GM23338 (cell line): ENCODE measurements around the gene HOXC5.

Source experiments
- EZH2phosphoT487 ChIP-seq: fragments of 200-600 bp; sonication (generic); IDR thresholded peaks from one replicate; pipeline ENCODE4 v1.8.1; 2018; ENCODE audit warnings: antibody characterized with exemption; ENCODE audit not compliant: unreplicated experiment
- POLR2AphosphoS5 ChIP-seq: IDR thresholded peaks from 2 replicates; pipeline ENCODE4 v1.6.1; 2016; ENCODE audit warnings: antibody characterized with exemption, low read depth
- TF ChIP-seq, protein P1 (sequence below), 2 experiments: fragments of 200-600 bp in 1 of 2; sonication (generic) in 1 of 2; conservative IDR thresholded peaks; 2 replicates each; pipeline versions ENCODE4 v1.5.1 to v1.6.1; 2016 to 2017; ENCODE audit warnings: antibody characterized with exemption in 2 of 2, low read depth in 2 of 2, mild to moderate bottlenecking in 2 of 2, moderate library complexity in 1 of 2
- TF ChIP-seq, protein P2 (sequence below): IDR thresholded peaks from one replicate; pipeline ENCODE4 v1.6.1; 2018; ENCODE audit warnings: antibody characterized with exemption; ENCODE audit not compliant: unreplicated experiment

DNA sequence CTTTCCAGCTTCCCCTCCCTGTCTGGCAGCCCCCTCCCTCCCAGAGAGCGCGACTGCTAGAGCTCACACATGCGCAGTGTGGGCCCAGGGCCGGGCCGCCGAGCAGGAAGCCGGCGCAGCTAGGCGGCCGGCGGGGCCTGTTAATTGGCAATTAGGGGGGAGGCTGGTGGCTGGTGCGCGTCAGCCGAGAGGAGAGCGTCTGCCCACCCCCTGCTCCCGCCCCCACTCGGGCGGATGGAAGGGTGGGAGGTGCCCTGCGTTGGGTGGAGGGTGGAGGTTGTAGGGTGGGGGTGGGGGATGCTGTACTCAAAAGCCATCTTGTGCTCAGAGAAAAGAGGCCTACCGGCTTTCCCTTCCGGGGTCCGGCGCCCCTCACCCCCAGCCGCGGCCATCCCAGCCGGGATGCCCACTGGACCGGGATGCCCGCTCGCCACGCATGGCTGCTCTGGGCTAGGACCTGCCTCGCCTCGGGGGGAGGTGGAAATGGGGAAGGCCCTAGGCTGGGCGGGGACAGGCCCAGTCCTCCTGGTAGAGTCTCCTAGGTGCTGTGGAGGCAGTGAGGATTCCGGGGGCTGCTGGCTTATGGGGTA lies 14.9 kb upstream of the HOXC5 start:
- TF ChIP-seq POLR2AphosphoS5 (no peak), EZH2phosphoT487 (peak; percentile 43)
- TF ChIP-seq, protein P1, sequence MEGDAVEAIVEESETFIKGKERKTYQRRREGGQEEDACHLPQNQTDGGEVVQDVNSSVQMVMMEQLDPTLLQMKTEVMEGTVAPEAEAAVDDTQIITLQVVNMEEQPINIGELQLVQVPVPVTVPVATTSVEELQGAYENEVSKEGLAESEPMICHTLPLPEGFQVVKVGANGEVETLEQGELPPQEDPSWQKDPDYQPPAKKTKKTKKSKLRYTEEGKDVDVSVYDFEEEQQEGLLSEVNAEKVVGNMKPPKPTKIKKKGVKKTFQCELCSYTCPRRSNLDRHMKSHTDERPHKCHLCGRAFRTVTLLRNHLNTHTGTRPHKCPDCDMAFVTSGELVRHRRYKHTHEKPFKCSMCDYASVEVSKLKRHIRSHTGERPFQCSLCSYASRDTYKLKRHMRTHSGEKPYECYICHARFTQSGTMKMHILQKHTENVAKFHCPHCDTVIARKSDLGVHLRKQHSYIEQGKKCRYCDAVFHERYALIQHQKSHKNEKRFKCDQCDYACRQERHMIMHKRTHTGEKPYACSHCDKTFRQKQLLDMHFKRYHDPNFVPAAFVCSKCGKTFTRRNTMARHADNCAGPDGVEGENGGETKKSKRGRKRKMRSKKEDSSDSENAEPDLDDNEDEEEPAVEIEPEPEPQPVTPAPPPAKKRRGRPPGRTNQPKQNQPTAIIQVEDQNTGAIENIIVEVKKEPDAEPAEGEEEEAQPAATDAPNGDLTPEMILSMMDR (conservative IDR thresholded peaks at IDR 0.05; ENCODE audit: low read depth in 2 of 2), result no peak
- TF ChIP-seq, protein P2, sequence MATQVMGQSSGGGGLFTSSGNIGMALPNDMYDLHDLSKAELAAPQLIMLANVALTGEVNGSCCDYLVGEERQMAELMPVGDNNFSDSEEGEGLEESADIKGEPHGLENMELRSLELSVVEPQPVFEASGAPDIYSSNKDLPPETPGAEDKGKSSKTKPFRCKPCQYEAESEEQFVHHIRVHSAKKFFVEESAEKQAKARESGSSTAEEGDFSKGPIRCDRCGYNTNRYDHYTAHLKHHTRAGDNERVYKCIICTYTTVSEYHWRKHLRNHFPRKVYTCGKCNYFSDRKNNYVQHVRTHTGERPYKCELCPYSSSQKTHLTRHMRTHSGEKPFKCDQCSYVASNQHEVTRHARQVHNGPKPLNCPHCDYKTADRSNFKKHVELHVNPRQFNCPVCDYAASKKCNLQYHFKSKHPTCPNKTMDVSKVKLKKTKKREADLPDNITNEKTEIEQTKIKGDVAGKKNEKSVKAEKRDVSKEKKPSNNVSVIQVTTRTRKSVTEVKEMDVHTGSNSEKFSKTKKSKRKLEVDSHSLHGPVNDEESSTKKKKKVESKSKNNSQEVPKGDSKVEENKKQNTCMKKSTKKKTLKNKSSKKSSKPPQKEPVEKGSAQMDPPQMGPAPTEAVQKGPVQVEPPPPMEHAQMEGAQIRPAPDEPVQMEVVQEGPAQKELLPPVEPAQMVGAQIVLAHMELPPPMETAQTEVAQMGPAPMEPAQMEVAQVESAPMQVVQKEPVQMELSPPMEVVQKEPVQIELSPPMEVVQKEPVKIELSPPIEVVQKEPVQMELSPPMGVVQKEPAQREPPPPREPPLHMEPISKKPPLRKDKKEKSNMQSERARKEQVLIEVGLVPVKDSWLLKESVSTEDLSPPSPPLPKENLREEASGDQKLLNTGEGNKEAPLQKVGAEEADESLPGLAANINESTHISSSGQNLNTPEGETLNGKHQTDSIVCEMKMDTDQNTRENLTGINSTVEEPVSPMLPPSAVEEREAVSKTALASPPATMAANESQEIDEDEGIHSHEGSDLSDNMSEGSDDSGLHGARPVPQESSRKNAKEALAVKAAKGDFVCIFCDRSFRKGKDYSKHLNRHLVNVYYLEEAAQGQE, result no peak
